GOT3 (cell line): ENCODE data around the gene CD276.

Source experiments
- DNase-seq: peaks from one replicate; lab custom pipeline; 2025; ENCODE audit warnings: mixed read lengths; lab: John Stamatoyannopoulos, UW

Gene CD276

DNA sequence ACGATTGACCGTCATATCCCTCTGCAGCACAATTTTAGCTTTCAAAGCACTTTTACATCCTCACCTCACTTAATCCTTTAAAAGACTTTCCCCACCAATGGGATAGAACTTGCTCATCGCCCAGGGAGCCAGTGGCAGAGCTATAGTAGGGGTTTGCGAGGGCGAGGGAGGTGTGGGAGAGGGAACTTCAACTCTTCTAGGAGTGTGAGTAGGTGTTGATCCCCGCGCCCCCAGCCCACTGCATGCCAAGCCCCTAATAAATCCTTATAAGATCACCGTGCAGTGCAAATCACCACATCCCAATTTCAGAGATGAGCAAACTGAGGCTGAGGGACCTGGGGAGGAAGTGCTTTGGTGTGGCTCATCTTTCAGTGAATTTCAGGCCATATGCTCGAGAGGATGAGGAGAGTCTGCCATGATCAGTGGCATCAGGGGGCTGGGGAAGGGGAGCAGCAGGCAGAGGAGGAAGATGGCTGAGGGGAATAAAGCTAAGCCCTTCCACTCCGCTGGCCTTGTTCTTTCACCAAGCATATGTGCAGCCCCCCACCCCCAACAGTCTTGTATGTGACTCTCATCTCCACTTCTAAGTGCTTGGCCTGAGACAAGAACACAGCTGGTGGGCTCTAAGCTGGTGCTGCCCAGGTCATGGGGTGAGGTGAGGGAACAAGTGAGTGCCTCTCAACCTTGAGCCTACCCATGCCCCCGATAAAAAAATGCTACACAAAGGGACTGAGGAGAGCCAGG is 63.8 kb downstream of the CD276 start:
- no peak for DNase-seq

DNA sequence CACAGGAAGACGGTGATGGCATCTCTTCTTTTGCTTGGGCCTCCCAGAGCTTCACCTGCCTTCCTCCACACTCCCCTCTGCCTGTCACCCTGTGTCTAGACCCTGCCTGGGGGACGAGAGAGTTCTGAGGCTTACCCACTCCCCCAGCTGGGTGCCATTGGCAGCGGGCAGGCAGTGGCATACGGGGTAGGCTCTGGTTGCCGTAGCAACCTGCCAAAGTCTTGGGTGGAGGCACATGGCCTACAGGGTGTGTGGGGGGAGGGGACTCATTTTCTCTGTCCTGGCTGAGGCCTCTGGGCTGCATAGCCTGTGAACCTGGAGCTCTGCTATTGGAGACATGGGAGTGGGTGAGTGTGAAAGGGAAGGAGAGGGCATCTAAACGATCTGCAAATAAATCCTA is 64.5 kb downstream of the CD276 start:
- no peak for DNase-seq

DNA sequence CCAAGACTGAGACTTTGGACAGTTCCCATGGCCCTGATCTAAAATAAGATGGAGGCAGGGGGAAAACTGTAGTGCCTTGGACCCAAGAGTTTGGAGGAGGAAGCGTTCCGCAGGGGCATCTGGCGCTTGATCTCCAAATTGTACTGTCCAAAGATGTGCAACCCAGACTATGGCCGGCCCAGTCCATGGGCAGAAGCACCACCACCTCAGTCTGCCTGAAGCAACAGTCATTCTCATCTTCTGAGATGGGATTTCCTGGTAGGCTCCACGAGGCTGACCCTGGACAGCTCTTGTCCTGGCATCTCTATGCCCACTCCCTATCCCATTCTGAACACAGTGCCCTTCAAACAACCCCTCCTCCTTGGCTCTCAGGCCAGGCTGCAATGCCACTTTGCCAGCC is 65.3 kb downstream of the CD276 start:
- no peak for DNase-seq

DNA sequence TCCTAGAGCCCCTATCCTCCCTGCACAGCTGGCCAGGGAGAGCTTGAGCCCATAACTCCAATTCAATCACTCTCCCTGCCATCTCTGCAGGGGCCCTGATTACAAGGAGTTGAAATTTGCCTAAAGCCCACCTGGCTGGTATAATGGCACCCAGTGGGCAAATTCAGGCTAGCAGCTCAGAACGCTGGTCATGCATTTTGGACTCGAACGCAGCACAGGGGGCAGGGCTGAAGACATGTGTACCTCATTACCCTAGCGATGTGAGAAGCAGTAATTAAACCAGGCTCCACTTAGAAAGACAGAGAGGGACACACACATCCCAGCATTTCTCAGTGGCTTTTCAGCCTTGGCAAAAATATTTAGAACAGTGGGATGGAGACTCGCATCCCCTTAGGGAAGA is 65.8 kb downstream of the CD276 start:
- no peak for DNase-seq

DNA sequence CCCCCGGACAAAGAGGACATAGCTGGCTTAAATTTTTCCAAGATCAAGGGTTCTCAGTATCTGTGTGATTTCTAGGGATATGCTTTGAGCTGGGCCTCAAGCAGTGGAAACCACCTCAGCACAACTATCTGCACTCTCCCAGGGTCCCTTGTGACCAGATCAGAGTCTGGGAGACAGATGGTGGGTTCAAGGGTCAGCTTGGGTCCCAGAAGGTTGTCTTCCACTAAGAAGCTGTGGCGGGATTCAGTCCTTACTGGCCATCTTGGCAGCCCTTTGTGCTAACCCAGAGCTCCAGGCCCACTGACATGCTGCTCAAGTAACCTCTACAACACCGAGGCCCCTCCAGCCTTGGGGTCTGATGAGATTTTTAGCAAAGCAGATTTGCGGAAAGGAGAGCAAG is 66.3 kb downstream of the CD276 start:
- no peak for DNase-seq

DNA sequence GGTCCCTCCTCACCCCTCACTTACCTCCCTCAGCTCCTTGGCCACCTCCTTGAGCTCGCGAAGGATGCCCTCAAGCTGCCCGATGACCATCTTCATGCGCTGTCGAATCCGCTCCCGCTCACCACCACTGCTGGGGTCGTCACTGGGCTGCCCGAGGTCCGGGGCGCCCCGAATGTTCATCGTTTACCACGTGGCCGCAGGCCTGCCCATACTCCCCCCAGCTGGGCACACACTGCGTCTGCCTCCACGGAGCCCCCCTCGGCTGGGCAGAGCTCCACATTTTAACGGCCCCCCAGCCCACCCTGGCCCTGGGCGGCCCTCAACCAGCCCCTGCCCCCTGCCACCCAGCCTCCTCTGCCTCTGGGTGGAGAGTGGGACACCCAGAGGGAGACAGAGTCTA is 66.8 kb downstream of the CD276 start:
- DNase-seq, result no peak

DNA sequence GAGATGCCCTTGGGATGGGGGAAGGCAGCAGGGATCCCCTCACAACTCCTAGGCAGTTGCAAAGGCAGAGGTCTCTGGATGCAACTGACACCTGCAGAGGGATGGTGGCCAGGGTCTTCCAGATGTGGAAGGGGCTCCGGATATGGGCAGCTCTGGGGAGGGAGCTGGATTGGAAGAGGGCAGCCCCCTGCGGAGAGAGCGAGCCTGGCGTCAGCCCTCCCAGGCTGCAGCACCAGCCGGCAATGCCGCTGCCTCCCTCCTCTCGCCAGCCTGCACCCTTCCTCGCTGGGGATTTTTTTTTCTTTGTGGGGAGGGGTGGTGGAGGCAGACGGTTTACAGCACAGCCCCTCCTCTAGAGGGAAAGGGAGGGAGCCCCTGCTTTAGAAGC is 67.3 kb downstream of the CD276 start:
- DNase-seq, result no peak

DNA sequence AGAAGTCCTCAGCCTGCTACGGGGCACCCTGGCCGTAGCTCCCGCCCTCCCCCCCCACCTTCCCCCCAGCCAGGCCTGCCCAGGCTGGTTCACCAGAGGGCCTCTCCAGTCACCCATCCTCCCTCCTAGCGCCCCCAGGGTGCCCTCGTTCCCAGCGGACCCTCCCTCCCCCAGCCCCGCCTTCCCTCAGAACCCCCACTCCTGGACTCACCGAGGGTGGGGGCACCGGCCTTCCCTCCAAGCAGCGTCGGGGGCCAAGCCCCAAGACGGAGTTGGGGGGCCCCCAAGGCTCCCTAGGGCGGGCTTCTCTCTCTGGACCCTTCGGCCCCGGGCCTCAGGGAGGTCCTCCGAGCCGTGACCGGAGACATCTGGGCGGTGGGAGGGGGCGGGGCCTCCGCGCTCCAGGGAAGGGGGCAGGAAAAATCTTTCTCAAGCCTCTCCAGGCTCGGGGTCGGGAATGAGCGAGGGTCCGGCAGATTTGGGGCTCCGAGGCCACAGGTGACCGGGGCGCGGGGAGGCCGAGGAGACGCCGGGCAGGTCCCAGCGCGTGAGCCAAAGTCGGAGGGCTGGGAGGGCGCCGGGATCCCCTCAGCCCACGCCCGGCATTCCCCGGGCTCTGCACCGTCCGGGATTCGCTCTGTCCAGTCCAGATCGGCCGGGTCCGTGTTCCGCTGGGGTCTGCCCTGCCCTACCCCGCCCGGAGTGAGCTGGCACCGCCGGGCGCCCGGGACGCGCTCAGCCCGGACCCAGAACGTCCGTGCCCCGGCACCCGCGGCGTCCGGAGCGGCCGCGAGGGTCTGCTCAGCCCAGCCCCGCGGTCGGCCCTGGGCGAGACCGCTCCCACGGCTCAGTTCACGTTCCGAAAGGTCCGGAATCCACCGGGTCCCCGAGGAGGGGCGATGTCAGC is 68.0 kb downstream of the CD276 start:
- DNase-seq, result no peak

DNA sequence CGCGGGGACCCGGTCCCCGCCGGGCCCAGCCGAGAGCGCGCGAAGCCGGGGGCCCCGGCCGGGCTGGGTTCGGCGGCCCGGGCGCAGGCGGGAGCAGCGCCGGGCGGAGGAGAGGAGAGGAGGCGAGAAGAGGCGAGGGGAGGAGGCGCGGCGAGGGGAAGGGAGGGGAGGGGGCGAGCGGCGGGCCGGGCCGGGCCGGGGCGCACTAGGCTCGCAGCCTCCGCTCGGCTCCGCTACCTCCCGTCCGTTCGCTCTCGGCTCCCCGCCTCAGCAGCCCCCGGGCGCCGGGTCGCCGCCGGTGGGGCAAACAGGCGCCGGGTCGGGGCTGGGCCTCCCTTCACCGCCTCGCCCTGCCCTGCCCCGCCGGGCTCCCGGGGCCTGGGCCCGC is 68.6 kb downstream of the CD276 start:
- DNase-seq, result no peak

DNA sequence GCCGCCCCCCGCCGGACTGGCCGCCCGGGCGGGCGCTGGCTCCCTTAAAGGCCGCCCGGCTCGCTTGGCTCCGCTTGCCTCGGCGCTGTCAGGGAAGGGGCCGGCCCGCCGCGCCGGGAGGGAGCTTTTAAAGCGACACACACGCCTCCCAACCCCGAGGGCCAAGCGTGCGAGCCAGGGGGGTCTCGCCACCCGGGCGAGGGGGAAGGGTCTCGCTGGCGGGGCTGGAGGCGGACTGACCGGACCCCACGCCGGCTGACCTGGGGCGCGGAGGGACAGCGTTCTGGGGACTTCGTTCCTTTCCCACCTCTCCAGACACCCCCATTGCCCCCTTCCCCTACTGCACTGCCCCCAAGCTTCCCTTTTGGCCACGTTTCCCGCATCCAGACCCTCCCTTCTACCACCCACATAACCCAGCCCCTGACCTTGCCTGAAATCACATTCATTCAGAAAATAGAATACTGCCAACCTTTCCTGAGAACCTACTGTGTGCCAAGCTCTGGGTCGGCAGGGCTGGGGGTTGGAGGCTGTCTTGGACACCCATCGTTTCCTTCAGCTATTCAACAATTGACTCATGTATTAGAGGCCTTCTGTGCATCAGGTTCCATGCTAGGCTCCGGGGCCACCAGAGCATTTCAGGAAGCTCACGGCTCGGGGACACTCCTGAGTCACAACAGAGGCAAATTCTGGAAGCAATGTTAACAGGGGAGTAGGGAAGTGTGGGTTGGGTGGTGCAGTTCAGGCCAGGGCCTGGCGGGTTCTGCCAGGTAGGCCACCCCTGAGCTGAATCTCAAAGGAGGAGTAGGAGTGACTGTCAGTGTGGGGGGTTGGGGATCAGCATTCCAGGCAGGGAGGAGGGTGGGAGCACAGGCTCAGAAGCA is 69.3 kb downstream of the CD276 start, which contains the start of gene INSYN1:
INSYN1 (minus strand) TSS at position 102 of the 881 bp plus-strand sequence. CDS start 2,221 bp downstream, outside the sequence.
- DNase-seq, result no peak

DNA sequence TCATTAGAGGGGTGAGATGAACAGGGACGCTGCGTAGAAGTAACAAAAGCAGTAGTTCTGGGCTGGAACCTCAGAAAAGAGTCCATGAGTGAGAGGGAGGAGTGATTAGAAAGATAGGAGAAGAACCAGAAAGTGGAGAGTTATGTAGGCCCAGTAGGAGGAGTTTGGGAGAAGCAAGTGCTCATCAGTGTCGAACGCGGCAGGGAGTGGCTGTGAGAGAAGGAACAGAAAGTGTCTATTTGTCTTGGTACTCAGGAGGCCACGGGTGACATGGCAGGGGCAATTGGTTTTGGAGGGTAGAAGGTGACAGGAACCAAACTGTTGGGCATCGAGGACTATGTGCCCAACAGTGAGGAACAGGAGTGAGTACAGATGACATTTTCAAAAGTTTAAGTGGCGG is 70.3 kb downstream of the CD276 start:
- DNase-seq, result no peak

DNA sequence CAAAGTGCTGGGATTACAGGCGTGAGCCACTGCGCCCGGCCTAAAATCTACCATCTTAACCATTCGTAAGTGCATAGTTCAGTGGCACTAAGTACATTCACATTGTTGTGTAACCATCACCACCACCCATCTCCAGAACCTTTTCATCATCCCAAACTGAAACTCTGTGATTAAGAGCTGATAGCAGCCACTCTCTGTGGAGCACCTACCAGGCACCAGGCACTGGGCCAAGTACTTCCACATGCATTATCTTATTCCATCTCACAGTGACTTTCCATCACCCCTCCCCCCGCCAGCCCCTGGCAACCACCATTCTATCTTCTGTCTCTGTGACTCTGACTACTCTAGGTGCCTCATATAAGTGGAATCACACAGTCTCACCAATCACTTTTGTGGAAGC is 71.3 kb downstream of the CD276 start:
- no peak for DNase-seq

DNA sequence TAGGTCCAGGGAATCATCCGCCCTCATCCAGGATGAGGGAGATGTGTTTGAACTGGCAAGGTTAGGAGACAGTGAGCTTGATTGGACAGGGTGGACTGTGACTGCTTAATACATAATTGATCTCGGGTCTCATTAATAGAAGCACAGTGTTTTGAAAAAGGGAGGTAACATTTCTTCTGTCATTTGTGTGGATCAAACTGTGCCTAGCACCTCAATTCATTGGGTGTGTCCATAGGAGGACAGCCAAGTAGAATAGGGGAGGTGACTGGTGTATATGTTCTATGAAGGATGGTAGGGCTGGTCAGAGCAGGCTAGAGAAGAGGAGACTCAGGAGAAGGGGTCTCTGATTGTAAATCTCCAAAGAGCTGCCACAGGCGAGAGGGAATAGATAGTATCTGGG is 71.8 kb downstream of the CD276 start:
- no peak for DNase-seq

DNA sequence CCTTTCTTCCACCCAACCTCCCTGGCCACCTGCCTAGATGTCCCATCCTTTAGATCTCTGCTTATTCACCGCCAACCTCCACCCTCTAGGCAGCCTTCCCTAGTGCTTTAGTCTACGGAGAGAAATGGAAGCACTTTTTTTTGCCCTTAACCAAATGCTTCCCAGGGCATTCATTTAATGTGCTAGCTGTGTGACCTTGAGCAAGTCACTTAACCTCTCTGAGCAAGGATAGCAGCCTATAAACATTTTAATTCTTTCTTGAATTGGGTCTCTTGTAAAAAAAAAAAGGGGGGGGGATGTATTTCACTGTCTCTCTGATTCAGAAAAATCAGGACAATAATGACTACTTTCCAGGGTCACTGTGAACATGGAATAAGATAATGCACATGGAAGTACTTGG is 72.2 kb downstream of the CD276 start:
- no peak for DNase-seq

DNA sequence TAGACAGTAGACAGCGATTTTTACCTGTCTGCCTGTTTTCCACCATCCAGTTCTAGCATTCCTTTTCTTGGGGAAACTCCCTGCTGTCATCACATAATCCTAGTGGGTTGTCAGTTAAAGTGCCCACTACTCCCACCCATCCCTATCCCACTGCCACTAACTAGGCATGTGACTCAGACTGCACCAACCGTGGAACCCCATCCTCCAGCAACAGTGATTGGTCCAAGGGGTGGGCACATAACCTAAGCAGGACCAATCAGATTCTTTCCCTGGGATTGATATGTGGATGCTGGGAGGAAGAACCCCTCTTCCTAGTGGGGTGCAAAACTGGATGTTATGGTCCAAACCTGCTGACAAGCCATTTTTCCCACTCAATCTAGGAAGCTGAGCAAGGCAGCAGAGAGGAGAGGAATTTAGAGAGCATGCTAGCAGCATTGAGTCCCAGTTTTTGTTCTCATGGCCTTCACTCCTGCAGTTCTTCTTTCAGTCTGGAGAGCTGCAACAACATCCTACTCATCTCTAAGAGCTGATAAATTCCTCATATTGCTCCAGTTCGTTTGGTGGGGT is 72.8 kb downstream of the CD276 start:
- DNase-seq, result no peak

DNA sequence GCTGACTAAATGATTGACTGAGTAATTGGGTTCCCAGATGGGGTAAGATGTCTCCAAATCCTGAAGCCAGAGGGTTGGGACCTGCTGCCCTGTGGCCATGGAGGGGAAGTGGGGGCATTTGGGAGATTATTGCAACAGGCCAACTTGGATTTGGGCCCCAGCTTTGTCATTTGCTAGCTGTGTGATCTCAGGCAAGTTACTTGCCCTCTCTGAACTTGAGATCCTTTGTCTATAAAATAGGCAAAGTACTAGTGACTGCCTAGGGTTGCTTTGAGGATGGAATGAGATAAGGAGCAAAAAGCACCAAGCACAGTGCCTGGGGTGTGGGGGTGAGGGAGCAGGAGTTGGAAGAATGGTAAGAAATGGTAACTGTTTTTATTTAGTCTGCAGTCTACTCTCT is 73.4 kb downstream of the CD276 start:
- DNase-seq, result no peak

DNA sequence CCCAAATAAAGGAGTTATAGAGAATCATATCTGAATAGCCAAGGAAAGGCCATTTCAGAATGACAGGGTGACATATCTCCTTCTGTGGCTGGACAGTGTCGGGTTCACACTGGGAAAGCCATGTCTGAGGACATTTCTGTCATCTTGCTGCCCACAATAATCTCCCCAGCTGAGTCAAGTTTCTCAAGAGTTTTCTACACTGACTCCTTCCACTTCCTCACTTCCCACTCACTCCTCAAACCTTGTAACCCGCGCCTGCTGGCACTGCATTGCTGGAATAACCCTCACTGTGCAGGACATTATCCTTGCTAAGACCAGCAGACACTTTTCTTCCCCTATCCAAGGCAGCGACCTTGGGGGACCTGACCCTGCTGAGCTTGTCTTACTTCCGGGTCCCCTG is 74.3 kb downstream of the CD276 start:
- DNase-seq, result no peak

DNA sequence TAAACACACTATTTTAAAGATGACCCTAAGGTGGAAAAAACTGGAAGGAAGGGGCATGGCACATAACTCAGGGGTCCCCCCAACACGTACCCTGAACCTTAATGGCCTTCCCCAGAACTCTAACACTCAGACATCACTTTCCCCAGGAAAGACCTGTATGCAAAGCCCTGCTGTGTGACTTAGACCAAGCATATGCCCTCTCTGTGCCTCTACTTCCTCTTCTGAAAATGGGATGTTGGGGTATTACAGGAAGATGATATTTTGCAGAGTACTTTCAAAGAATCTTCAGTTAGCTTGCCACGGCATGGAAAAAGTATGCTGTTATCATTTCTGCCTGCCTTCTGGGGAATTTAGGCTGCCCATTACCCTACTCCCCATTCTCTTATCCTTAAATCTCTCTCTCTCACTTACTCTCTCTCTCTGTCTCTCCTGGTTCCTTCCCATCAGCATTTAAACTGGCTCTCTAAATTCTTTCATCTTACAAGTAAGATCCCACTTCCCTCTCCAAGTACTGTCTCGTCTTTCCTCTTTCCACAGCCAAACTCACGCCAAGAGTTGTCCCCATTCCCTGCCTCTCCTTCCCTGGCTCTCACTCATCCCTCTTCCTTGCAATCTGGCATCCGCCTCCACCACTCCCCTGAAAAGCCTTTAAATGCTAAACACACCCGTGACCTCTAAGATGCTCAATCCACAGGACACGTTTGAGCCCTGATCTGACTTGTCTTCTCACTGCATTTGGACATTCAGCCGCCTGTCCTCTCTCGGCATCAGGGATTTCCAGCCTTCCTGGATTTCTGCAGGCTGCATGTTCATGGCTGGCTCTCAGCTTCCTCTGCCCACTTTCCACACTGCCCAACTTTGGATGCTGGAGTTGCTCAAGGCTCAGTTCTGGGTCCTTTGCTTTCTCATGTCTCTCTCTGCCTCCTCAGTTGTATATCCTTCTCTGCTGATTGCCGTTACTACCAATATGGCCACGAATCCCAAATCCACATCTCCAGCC is 76.4 kb downstream of the CD276 start:
- DNase-seq, result no peak

DNA sequence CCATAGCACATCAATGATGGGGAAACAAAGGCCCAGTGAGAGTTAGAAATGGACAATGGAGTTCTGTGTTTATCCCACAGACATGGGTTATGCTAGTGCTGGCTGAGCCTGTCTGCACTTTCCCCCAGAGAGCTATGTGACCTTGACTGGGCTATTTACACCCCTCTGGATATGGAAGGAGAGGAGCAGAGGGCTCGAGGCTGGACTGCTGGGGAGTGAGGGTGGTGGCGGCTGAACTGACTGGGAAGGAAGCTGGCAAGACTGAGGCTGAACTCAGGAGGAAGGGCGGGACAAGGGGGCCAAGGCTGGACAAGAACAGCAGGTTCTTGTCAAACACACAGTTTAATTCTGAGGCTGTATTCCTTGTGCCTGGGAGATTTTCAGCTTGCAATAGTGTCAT is 79.7 kb downstream of the CD276 start:
- no peak for DNase-seq
